ENCODE results near the gene CYP2A13. TPM values are rescaled to one million over a fixed set of nuclear protein-coding genes. Genes with fewer than 3 reads are reported as not detected.

Gene CYP2A13
- total RNA-seq, 1 experiment from 2014 or later: 0.63 TPM

- Histone ChIP-seq H4K20me1 (ENCODE audit: control insufficient read depth, insufficient read depth, insufficient read length) (no peaks in the 10 kb centered on the region), H2BK15ac (ENCODE audit: low read depth, low read length) (no peak overlapping the region), H3K4me2 (ENCODE audit: insufficient read depth, insufficient read length, low read length) (no peak overlapping the region), H3K56ac (ENCODE audit: insufficient read length, low read depth, low read length) (no peak overlapping the region), H3K79me2 (ENCODE audit: insufficient read depth, low read length) (no peaks in the 10 kb centered on the region), H3K23ac (ENCODE audit: insufficient read length, low read depth, low read length) (no peak overlapping the region), H3T11ph (ENCODE audit: low read length) (no peak overlapping the region), H2BK12ac (ENCODE audit: insufficient read length, low read depth, low read length) (no peak overlapping the region), H3K23me2 (ENCODE audit: insufficient read length, low read depth, low read length, poor library complexity, severe bottlenecking) (no peaks in the 10 kb centered on the region), H3K4me1 (ENCODE audit: insufficient read depth, low read length) (no peaks in the 10 kb centered on the region; the same call in 1 of the 2 replicates), H4K5ac (ENCODE audit: insufficient read length, low read depth, low read length) (no peak overlapping the region), H3K14ac (ENCODE audit: insufficient read depth, low read length) (no peak overlapping the region), H3K9ac (ENCODE audit: extremely low read depth, insufficient read length, low read length) (no peak overlapping the region), H4K8ac (replicated peaks; ENCODE audit: insufficient read length, low read depth, low read length) (no peak overlapping the region), H3K27me3 (ENCODE audit: insufficient read depth, low read length) (no peaks in the 10 kb centered on the region), H2AFZ (ENCODE audit: low read length) (no peak overlapping the region), H2BK5ac (ENCODE audit: insufficient read length, low read length) (no peak overlapping the region), H3K18ac (ENCODE audit: insufficient read length, low read depth, low read length) (no peak overlapping the region), H4K91ac (ENCODE audit: insufficient read length, low read depth, low read length) (no peak overlapping the region), H3K9me3 (ENCODE audit: control insufficient read depth, low read depth, low read length) (no peaks in the 10 kb centered on the region), H3K27ac (ENCODE audit: insufficient read length, low read depth, low read length) (no peak overlapping the region), H2AK5ac (ENCODE audit: insufficient read length, low read length) (no peak overlapping the region), H3K4ac (ENCODE audit: low read depth, low read length) (no peak overlapping the region), H3K79me1 (ENCODE audit: insufficient read depth, low read depth, low read length, poor library complexity, severe bottlenecking) (no peaks in the 10 kb centered on the region), H2BK20ac (ENCODE audit: low read depth, low read length, poor library complexity, severe bottlenecking) (no peak overlapping the region), H2BK120ac (ENCODE audit: low read depth, low read length, poor library complexity, severe bottlenecking) (no peak overlapping the region)
- no peak for DNase-seq
- Mint-ChIP-seq H3K9me3 (peaks cover 3% of the 10 kb centered on the region in 2 experiments; a peak in 4 of 5 replicates), H3K27ac (no peak overlapping the region), H3K4me3 (peak overlapping the region in 1 of 2 experiments; percentile 18; a peak in 1 of 5 replicates), H3K27me3 (ENCODE audit: low read depth) (peaks cover 34% of the 10 kb centered on the region), H3K4me1 (peaks cover 21 to 51% of the 10 kb centered on the region in 2 experiments), H3K36me3 (ENCODE audit: insufficient read depth in 1 of 3, low read depth in 3 of 3) (peaks cover 0 to 3% (median 0%) of the 10 kb centered on the region in 3 experiments; a peak in 2 of 7 replicates)
- WGBS (ENCODE audit: extremely low coverage, insufficient read length, low lambda C conversion rate): no CpG with 5 or more reads among the region's 6 CpGs
- TF ChIP-seq CTCF (conservative IDR thresholded peaks at IDR 0.05): no peak
Measured at GRCh38 chr19:41128692-41129091, 40.4 kb downstream of the CYP2A13 start.
